ENCODE data around the gene NNT.
"Not testable (repeated sequence)": the region's sequence is repeated elsewhere in the genome, so short reads cannot be mapped to it uniquely, and the experiment has no call there.

Gene NNT

DNA sequence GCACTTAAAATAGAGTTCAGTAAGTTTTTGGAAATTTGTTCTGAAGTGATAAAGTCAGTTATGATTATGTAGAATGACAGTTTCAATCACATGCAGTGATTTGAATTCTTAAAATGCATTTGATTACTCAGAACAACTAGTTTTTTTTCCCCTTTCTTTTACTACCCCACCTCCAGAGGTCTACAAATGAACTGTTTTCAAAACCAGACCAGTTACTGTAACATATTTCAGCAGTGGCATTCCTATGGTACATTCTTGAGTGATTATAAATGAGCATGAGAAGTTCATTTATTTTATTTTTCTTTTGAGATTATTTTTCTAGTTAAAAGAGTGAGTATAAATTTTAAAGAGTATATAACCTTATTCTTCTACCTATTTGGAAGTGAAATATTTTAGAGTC, 71.6 kb downstream of the NNT start:
- DNase-seq, result no peak

GRCh38 chr5:43675357-43675756, 72.4 kb downstream of the NNT start:
- DNase-seq, result no peak

DNA sequence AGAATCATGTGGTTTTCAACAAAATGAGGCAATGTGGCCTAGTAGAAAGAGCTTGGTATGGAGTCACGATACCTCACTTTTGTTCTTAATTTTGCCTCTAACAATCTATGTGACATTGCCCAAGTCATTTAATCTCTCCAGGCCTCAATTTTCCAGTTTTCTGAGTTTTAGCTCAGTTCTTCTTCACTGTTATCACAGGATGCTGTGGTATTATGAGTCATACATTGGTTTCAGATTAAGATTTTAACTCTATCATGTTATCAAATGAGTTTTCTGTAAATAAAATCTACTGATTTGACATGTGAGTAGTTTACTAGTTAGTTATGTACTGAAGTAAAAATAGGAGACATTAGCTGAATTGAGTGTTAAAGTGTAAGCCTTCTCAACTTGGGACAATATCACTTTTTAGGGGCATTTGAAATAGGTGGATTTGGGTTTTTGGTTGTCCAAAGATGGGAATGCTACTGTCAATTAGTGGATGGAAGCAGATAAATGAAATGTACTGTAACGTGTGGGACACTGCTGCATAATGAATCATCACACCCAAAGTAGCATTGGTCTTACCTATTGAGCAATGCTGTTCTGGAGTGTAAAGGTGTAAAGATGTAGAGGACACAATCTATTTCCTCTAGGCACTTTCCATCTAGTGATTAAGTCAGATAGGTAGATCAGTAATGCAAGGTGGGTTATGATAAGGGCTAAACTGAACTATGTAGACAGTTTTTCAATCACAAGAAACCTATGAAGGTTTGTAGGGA, 73.3 kb downstream of the NNT start:
- DNase-seq, result peak; percentile 23

DNA sequence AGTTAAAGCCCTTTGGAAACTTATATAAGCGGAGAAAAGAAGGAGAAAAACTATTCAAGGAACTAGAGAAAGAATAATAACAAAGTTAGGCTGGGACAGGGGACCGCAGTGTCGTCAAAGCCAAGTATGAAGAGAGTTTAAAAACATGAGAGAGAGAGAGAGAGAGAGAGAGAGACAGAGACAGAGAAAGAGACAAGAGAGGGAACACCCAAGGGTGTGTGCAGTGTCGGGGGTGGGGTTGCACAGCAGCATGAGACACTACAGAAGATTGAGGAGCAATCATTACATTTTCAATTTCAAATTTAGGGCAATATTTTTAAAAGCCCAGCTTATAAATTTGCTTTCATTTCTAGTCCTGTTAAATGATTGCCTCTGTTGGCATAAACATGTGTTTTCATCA, 74.3 kb downstream of the NNT start:
- no peak for DNase-seq

- DNase-seq, result no peak
Observed at GRCh38 chr5:43679214-43679613, 76.2 kb downstream of the NNT start.

GRCh38 chr5:43680286-43680685, 77.3 kb downstream of the NNT start:
- no peak for DNase-seq

DNA sequence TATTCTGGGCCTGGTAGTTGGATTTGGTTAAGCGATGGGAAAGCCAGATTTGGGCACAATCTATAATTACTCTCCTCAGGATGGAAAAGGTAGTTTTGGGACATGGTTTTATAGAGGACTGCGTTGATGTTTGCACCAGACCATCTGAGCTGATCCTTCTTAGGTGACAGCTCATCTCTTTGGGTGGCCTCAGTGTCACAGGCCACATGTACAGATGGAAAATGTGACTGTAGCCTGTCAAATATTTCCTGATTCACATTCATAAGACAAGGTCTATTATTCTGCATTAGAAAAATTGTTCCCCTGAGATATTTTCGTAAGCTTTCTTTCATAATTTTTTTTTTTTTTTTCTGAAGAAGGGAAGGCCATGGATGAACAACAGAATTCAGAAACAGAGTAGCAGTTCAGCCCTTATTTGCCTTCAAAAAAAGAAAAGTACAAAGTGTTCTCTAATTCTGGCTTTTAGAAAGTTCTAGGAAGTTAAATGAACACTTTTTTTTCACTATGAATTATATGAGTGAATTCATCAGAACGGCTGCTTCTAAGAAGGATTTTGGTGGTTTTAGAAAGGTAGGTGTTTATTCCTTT, 81.0 kb downstream of the NNT start:
- no peak for DNase-seq

- no peak for DNase-seq
Observed at GRCh38 chr5:43685252-43685950, 82.4 kb downstream of the NNT start.

- no peak for DNase-seq
Observed at GRCh38 chr5:43687275-43687674, 84.3 kb downstream of the NNT start.

GRCh38 chr5:43691275-43691674, 88.3 kb downstream of the NNT start:
- no peak for DNase-seq

DNA sequence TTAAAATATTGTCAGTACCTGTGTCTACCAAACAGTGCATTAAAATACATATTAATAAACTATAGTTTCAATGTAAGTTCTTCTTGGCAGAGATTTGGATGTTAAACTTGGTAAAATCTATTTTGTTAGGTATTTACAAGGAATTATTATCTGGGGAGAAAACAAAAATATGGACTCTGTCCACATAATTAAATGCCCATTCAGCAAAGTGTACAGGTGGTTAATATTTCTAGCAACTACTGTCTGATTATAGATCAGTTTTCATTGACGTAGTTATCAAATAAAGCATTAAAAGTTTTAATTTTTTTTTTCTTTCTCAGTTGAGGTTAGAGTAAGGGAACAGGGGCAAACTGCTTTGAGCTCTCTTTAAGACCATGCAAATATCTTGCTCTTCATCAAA, 88.9 kb downstream of the NNT start:
- no peak for DNase-seq

- DNase-seq, result no peak
Observed at GRCh38 chr5:43693411-43693810, 90.4 kb downstream of the NNT start.

GRCh38 chr5:43694027-43694426, 91.0 kb downstream of the NNT start:
- no peak for DNase-seq

DNA sequence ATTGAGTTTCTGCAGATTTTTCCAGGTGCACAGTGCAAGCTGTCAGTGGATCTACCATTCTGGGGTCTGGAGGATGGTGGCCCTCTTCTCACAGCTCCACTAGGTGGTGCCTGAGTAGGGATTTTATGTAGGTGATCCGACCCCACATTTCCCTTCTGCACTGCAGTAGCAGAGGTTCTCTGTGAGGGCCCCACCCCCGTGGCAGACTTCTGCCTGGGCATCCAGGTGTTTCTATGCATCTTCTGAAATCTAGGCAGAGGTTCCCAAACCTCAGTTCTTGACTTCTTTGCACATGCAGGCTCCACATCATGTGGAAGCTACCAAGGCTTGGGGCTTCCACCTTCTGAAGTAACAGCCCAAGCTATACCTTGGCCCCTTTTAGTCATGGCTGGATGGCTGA, 93.5 kb downstream of the NNT start:
- DNase-seq, result not testable (repeated sequence)

GRCh38 chr5:43699910-43700309, 96.9 kb downstream of the NNT start:
- no peak for DNase-seq

DNA sequence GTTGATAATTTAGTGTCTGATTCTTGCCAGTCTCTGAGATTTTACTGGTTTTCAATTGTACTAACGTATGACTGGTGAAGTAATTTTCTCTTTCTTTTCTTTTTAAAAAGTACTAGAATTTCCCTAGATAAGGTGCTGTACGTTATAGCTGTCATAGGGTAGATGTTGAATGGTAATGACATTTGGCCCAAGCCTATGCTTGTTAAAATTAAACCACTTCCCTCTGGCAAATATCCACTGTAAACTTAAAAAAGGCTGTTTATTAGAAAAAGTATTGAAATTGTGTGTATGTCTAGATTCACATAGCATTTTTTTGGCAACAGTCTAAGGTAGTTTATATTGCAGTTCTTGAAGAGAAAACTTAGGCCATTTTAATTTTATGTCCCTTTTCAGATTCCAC, 97.6 kb downstream of the NNT start:
- DNase-seq, result no peak

- no peak for DNase-seq
Observed at GRCh38 chr5:43701227-43701626, 98.2 kb downstream of the NNT start.

DNA sequence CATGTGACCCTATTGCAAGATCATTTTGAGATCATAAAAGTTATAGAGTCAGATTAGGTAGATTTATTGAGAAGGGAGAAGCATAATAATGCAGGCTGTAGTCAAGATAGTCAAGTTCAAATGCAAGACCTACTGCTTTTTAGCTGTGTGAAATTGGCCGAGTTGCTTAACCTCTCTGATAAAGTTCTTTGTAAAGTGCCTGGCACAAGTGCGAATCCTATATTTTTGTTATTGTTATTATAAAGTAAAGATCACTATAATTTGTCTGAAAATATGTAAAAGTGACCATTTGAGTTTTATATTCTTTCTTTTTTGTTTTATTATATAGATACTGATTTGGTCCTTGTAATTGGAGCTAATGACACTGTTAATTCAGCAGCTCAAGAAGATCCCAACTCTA, 99.3 kb downstream of the NNT start:
- DNase-seq, result no peak

DNA sequence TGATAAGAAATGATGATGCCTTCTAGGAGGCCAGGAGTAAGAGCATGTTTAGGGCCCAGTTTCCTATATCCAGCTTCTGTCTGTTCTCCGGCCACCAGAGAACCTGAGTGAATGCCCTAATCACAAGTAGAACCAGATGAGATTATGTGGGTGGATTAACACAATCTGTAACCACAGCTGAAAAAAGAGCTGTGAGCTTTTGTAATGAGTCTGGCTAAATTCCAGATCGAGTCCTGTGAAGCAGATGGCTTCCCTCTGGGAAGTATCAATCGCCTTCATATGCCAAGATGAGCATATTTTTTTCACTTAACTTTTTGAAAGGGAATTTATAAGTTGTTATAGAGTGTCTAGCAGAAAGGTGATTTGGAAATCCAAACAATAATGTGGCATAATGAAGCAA, 99.8 kb downstream of the NNT start:
- no peak for DNase-seq

- no peak for DNase-seq
Observed at GRCh38 chr5:43704243-43704642, 101.3 kb downstream of the NNT start.

- not testable (repeated sequence) for DNase-seq
Observed at GRCh38 chr5:43706576-43706975, 103.6 kb downstream of the NNT start.

- DNase-seq, result no peak
Observed at GRCh38 chr5:43711496-43711895, 108.5 kb downstream of the NNT start.

DNA sequence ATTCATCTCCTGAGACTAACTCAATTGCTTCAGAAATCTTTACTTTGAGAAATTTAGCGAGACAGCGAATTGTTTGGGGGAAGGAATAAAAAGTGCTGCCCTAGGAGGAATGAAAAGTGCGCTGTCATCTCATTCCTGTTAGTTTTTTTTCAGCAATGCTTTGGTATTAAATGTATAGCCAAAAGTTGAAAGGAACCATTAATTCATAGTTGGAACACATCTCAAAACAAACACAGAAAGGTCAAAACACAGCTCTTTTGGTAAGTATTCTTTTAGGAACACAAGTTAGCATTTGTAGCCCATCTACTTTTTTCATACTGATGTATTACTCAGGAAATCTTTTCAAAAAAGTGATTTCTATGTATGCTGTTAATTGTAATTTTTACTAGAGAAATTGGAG, 109.1 kb downstream of the NNT start:
- DNase-seq, result no peak

DNA sequence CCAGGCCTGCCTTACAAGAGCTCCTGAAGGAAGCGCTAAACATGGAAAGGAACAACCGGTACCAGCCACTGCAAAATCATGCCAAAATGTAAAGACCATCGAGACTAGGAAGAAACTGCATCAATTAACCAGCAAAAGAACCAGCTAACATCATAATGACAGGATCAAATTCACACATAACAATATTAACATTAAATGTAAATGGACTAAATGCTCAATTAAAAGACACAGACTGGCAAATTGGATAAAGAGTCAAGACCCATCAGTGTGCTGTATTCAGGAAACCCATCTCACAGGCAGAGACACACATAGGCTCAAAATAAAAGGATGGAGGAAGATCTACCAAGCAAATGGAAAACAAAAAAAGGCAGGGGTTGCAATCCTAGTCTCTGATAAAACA, 116.8 kb downstream of the NNT start:
- DNase-seq, result not testable (repeated sequence)
